GM21619 (cell line): ENCODE measurements around the gene PPM1M.

Experiments used
- ATAC-seq: cut with Tn5 transposase; IDR thresholded peaks from one replicate; pipeline ENCODE4 v1.9.1; 2021; ENCODE audit not compliant: unreplicated experiment

Gene PPM1M

DNA sequence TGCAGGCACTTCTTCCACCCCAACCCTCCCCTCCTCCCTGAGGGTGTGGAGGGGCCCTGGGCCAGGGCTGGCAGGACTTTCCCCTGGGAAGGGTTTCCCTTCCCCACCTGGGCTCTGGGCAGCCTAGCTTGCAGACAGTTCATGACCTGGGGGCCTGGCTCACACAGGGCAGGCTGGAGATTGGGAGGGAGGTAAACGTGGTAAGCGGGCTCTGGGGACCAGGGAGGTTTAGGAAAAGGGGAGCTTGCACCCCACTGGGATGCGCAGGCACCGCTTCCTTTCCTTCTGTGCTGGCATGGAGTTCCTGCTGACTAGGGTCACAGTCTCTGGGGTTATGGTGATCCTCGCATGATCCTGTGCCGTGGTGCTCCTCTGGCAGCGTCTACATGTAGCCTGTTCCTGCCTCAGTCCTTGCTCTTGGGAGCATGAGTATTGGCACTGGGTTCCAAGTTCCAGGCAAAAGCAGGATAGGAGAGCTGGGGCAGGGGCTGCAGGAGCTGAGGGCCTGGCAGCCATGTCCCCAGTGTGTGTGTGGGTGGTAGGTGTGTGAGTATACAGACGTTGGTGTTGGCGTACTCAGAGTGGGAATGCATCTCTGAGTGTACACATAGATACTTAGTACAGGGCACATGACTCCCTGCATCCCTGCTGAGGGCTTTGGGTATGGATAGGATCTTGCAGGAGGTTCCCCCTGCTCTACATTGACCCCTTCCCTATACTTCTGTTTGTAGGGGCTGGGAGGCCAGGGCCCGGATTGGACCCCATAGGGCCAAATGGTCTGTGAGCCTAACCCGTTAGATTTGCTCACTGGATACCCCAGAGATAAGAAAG, 49.0 kb downstream of the PPM1M start:
- no peak for ATAC-seq

DNA sequence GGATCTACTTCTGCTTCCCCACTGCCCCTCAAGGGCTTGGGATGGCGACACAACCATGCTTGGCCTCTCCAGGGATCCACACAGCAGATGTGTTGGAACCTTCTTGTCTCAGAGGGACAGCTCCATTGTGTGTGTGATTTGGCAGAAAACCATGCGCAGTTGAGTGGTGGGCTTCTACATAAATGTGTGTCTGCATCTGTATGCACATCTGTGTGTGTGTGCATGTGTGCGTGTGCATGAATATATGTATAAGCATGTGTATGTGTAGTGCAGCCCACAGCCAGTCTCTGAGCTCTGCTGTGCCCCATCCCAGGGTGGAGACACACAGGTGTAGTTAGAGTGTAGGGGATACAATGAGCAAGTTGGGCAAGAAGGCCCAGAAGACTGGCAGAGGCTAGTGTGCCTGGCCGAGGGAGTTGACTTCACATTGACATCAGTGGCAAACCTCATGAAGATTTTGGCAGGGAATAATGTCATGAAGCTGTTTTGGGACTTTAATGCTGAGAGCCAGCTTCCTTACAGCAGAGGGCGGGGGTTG, 50.2 kb downstream of the PPM1M start:
- ATAC-seq, result no peak

DNA sequence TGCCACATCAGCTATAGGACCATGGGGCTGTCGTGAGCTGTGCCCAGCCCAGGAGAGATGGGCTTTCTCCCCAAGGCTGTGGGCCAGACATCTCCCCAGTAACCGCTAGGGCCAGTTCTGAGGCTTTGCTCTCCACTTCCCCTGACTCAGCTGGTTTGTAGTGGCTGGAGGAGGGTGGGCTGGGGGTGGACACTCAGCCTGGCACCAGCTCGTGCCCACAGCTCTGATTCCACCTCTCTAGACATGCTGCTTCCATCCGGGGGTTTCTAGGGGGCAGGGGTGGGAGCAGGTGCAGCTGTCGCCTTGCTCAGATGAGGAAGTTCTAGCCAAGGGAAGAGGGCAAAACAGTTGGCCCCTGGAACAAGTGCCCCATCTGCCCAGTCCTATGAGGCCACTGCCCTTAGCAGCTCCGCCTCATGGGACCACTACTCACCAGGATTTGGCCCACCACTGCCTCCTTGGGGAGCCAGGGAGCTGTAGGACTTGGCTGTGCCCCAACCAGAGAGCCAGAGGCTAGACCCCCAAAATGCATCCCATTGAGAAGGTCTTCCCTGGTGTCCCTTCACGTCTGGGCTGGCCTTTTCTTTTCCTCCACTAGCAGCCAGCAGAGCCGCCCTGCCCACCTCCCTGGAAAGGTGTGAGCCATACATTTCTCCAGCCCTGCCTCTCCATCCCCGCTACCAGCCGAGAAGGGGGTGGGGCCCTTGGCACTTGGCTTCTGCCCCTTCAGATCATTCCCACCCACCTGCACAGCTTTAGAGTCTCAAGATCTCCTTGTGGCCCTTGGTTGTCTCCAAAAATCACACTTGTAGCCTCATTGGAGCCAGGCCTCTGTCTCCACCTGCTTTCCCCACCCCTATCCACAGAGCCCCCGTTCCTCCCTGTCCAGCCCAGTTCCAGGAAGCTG, 51.9 kb downstream of the PPM1M start:
- no peak for ATAC-seq

GRCh38 chr3:52298149-52299098, 52.9 kb downstream of the PPM1M start:
- no peak for ATAC-seq

GRCh38 chr3:52299247-52299878, 53.8 kb downstream of the PPM1M start:
- ATAC-seq, result no peak
